K562 (cell line): ENCODE measurements around the gene LSM14B. TPM values are rescaled to one million over a fixed set of nuclear protein-coding genes. Genes with fewer than 3 reads are reported as not detected.
A peak's percentile ranks its signal among the peaks of the same experiment; 100 is the strongest.

Experiments
- ATAC-seq: fragments of 200-7000 bp; cut with Tn5 transposase; 3 replicates; pipeline ENCODE4 v1.9.1; 2020; ENCODE audit warnings: moderate library complexity
- BruUV-seq: library from RNA; stranded (reverse); fragments of 400-500 nt; replicated peaks from 2 replicates; lab custom pipeline; 2021; lab: Mats Ljungman, UMichigan
- CTCF ChIA-PET: fragments of 300-600 bp; formaldehyde crosslinking; extraction: SDS; loops from one replicate; lab custom pipeline; 2021; ENCODE audit warnings: low intra/inter-chr PET ratio; lab: Yijun Ruan, JAX
- POLR2A ChIA-PET: fragments of 300-600, 350-650 bp; sonication (Branson Sonifier 250); formaldehyde crosslinking; extraction: SDS; loops from one replicate; lab custom pipeline; 2021; ENCODE audit warnings: antibody characterized with exemption, inconsistent platforms; lab: Yijun Ruan, JAX
- DNase-seq, 4 experiments: peaks; one replicate each; pipeline versions ENCODE4 v3.0.0 to v3.0.0-alpha.2; 2011 to 2018; ENCODE audit warnings: low spot score in 3 of 4, mixed read lengths in 3 of 4; ENCODE audit errors: extremely low read depth in 1 of 4
- FAIRE-seq: peaks from 2 replicates; lab custom pipeline; 2011; peaks lifted over from hg19 to GRCh38; lab: Jason Lieb, UNC
- H2AFZ ChIP-seq: 2 replicates; pipeline ENCODE4 v1.6.0; 2011; ENCODE audit warnings: low read depth, low read length, control low read depth, inconsistent platforms
- H3K27ac ChIP-seq: fragments of 200-600 bp; 3 replicates; pipeline ENCODE4 v1.8.0; 2011; ENCODE audit warnings: low read depth, mild to moderate bottlenecking, control low read depth, inconsistent platforms, low read length, moderate library complexity, mixed read lengths; ENCODE audit errors: extremely low read depth
- H3K27me3 ChIP-seq, 2 experiments: fragments of 300-600 bp in 1 of 2; 2 replicates in 1 of 2; 3 replicates in 1 of 2; pipeline versions ENCODE4 v1.6.0 to v1.8.0; 2011; ENCODE audit warnings: inconsistent platforms in 2 of 2, low read length in 2 of 2, mild to moderate bottlenecking in 1 of 2, mixed read lengths in 1 of 2, moderate library complexity in 1 of 2; ENCODE audit not compliant: control insufficient read depth in 2 of 2, insufficient read depth in 2 of 2
- H3K36me3 ChIP-seq: fragments of 300-600 bp; 3 replicates; pipeline ENCODE4 v1.8.0; 2011; ENCODE audit warnings: mild to moderate bottlenecking, low read length, inconsistent platforms; ENCODE audit not compliant: control insufficient read depth, insufficient read depth
- H3K4me1 ChIP-seq, 2 experiments: fragments of 200-600 bp in 1 of 2; replicated peaks in 1 of 2; 2 replicates in 1 of 2; 3 replicates in 1 of 2; pipeline versions ENCODE4 v1.5.1 to v1.8.0; 2011; ENCODE audit warnings: inconsistent platforms in 2 of 2, low read length in 2 of 2, mild to moderate bottlenecking in 1 of 2, mixed read lengths in 1 of 2, moderate library complexity in 1 of 2; ENCODE audit not compliant: control insufficient read depth in 2 of 2, insufficient read depth in 2 of 2
- H3K4me2 ChIP-seq: 2 replicates; pipeline ENCODE4 v1.6.1; 2011; ENCODE audit warnings: low read length, control low read depth, inconsistent platforms, mixed read lengths; ENCODE audit not compliant: insufficient read depth
- H3K4me3 ChIP-seq: fragments of 200-600 bp; sonication (generic), shearing (Covaris generic); 2 replicates; pipeline ENCODE4 v1.5.1; 2016; ENCODE audit warnings: control low read depth, inconsistent platforms
- H3K79me2 ChIP-seq: fragments of 200-600 bp; 3 replicates; pipeline ENCODE4 v1.8.0; 2011; ENCODE audit warnings: low read length, inconsistent platforms; ENCODE audit not compliant: control insufficient read depth, insufficient read depth
- H3K9ac ChIP-seq, 2 experiments: 2 replicates each; pipeline versions ENCODE4 v1.6.0 to v1.6.1; 2011; ENCODE audit warnings: low read depth in 2 of 2, low read length in 2 of 2, control low read depth in 1 of 2, inconsistent platforms in 1 of 2, mild to moderate bottlenecking in 1 of 2, mixed read lengths in 1 of 2; ENCODE audit not compliant: insufficient read depth in 1 of 2
- H3K9me1 ChIP-seq: one replicate; pipeline ENCODE4 v1.6.0; 2011; ENCODE audit warnings: inconsistent platforms, mild to moderate bottlenecking, low read length, moderate library complexity; ENCODE audit not compliant: control insufficient read depth, insufficient read depth
- H3K9me3 ChIP-seq: replicated peaks from 2 replicates; pipeline ENCODE4 v1.5.1; 2011; ENCODE audit warnings: low read depth, low read length, inconsistent platforms; ENCODE audit not compliant: control insufficient read depth, insufficient read depth
- H4K20me1 ChIP-seq: replicated peaks from 2 replicates; pipeline ENCODE4 v1.6.1; 2011; ENCODE audit warnings: low read length, inconsistent platforms, mixed read lengths; ENCODE audit not compliant: control insufficient read depth, insufficient read depth
- CTCF ChIP-seq, 3 experiments: IDR thresholded peaks in 2 of 3; conservative IDR thresholded peaks in 1 of 3; 2 replicates each; pipeline ENCODE4 v1.5.1; 2011 to 2012; ENCODE audit warnings: low read length in 3 of 3, mild to moderate bottlenecking in 3 of 3, control low read depth in 2 of 3, improper control_type of control experiment in 1 of 3, inconsistent platforms in 1 of 3, low read depth in 1 of 3, mixed read lengths in 1 of 3, moderate library complexity in 1 of 3; ENCODE audit not compliant: insufficient read depth in 2 of 3
- ZNF143 ChIP-seq: sonication (generic); formaldehyde crosslinking; IDR thresholded peaks from 2 replicates; pipeline ENCODE4 v1.9.0; 2022; ENCODE audit warnings: mild to moderate bottlenecking, missing genetic modification reagents
- WGBS: fragments of 100-300 bp; shearing (Covaris generic); methylation state at CpG from one replicate; pipeline ENCODE4 v1.1.6; 2016; ENCODE audit warnings: low coverage, mixed read lengths; ENCODE audit not compliant: insufficient coverage; ENCODE audit errors: missing lambda C conversion rate; 5-methylcytosine and 5-hydroxymethylcytosine counted together
- in situ Hi-C: fragments of 300-500 bp; cut with MboI; formaldehyde crosslinking; loops from 4 replicates; pipeline ENCODE4 v1.15.0; 2018; ENCODE audit warnings: inconsistent platforms, mixed read lengths
- intact Hi-C: fragments of 100-400 bp; cut with micrococcal nuclease; formaldehyde crosslinking; loops from 2 replicates; pipeline ENCODE4 v1.14.2; 2022
- polyA plus RNA-seq, 8 experiments: library from polyadenylated mRNA; depleted of rRNA in 4 of 8; stranded (reverse) in 5 of 8; unstranded in 3 of 8; fragments of >200 nt; fragmentation: Nextera tagmentation in 2 of 8; fragmentation: Illumina TruSeq in 1 of 8; extraction: Ambion mirVana in 2 of 8; extraction: Trizol in 1 of 8; gene quantifications; 2 replicates each; pipeline versions ENCODE4 v1.2.1 to v1.2.3, GENCODE V29; 2011 to 2014; ENCODE audit warnings: inconsistent platforms in 1 of 8, missing spikeins in 1 of 8
- total RNA-seq, 7 experiments: library from RNA; depleted of rRNA in 6 of 7; stranded (reverse); fragments of >200 nt in 6 of 7; fragmentation: Illumina TruSeq in 2 of 7; extraction: Trizol in 2 of 7; gene quantifications; 2 replicates each; pipeline versions ENCODE4 v1.2.1 to v1.2.3, GENCODE V29; 2011 to 2021; ENCODE audit warnings: low replicate concordance in 1 of 7

Gene LSM14B
- total and polyA plus RNA-seq, 9 of the 15 experiments (the other 6 are each of a cell fraction or from before 2014, with no cell fraction given), result 0.66 to 36.0 (median 20.2) TPM

GRCh38 chr20:62089393-62089792 lies 32.9 kb upstream of the LSM14B start:
- TF ChIP-seq CTCF (IDR thresholded peaks at IDR 0.05 in 2 of 3, conservative IDR thresholded peaks at IDR 0.05 in 1 of 3; ENCODE audit: insufficient read depth in 2 of 3, low read depth in 1 of 3, low read length in 3 of 3) (peak in 2 of 3 experiments; percentile 2 to 17; a peak in 3 of 6 replicates), ZNF143 (CRISPR knock-in tag) (no peak)
- intact Hi-C loops (no loop called here), in situ Hi-C loops (no loop called here)
- H3K27me3 ChIP-seq, result peaks cover 39 to 67% of the 10 kb centered on the region in 2 experiments
- no peaks in the 10 kb centered on the region for H3K79me2 ChIP-seq
- 13% methylated on average over 3 of the region's 3 CpGs for WGBS
- H3K9ac ChIP-seq, result no peak overlapping the region
- H3K4me2 ChIP-seq, result no peak overlapping the region
- no peak overlapping the region for H3K27ac ChIP-seq
- no peaks in the 10 kb centered on the region for H3K9me3 ChIP-seq
- no peaks in the 10 kb centered on the region for H4K20me1 ChIP-seq
- H3K4me3 ChIP-seq, result no peak overlapping the region
- no peaks in the 10 kb centered on the region for H3K36me3 ChIP-seq
- POLR2A ChIA-PET, result interaction anchor here (0.6 to 2.8 kb wide), 3 partner anchors 23 to 53 kb away, joined by 3 to 14 read pairs (median 3); partner anchors contain the start of gene TAF4
- no peak for DNase-seq
- peaks cover 3 to 7% of the 10 kb centered on the region in 2 experiments; a peak in 4 of 5 replicates for H3K4me1 ChIP-seq
- H2AFZ ChIP-seq, result no peak overlapping the region
- ATAC-seq, result peak; percentile 53; the same call in 2 of the 3 replicates
- FAIRE-seq, result no peak
- no peaks in the 10 kb centered on the region for H3K9me1 ChIP-seq
- no TSS peak for BruUV-seq
- CTCF ChIA-PET, result no interaction called here
